NOMO-1 treated with dmso at 0.1 percent for 144 hours (cell line): Measurements from ENCODE around the gene LCN15.
A peak's percentile ranks its signal among the peaks of the same experiment; 100 is the strongest.
"Not testable (repeated sequence)": the region's sequence is repeated elsewhere in the genome, so short reads cannot be mapped to it uniquely, and the experiment has no call there.

ENCODE experiments used
- DNase-seq: peaks from one replicate; lab custom pipeline; 2025; ENCODE audit not compliant: unreplicated experiment; lab: John Stamatoyannopoulos, UW

LCN15 gene, protein sequence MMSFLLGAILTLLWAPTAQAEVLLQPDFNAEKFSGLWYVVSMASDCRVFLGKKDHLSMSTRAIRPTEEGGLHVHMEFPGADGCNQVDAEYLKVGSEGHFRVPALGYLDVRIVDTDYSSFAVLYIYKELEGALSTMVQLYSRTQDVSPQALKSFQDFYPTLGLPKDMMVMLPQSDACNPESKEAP

DNA sequence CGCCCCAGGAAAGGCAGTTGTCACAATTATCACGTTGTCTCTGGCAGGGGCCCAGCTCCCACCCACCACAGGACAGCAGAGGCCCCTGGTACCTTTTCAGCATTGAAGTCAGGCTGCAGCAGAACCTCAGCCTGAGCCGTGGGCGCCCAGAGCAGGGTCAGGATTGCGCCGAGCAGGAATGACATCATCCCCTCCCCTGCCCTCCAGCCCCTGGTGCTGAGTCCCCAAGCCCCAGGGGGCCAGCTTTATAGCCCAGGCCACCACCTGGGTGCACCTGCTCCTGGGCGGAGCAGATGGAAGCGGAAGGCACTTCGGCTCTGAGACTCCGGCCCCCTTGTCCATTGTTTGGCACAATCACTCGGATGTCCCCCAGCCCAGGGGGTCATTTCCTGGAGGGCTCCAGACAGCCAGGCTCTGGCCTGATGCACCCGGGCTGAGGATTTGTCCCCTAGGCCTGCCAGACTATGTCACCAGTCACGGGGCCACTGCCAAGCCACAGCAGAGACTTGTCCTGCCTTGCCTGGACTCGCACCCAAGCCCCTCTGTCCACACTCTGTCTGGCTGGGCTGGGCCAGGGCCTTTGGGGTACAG lies at the start of gene LCN15:
Gene LCN15 (minus strand): TSS at position 218 of the 591 bp plus-strand sequence. CDS start 30 bp downstream, at position 188.
- DNase-seq, result no peak

DNA sequence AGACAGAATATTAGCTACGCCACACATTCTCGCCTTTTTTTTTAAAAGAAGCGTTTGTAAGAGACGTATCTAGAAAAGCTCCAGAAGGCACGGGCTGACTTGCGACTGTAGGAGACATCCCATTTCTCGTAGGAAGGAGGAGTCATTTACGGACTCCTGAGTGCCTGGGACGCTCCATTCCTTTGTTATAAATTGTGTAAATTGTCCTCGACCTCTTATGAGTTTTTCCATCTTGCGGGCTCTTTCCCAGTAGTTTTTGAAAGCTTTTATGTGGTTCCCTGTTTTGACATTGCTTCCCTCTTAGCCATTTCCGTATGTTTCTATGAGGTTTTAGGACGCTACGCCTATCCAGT lies 44.5 kb upstream of the LCN15 start:
- DNase-seq, result no peak

DNA sequence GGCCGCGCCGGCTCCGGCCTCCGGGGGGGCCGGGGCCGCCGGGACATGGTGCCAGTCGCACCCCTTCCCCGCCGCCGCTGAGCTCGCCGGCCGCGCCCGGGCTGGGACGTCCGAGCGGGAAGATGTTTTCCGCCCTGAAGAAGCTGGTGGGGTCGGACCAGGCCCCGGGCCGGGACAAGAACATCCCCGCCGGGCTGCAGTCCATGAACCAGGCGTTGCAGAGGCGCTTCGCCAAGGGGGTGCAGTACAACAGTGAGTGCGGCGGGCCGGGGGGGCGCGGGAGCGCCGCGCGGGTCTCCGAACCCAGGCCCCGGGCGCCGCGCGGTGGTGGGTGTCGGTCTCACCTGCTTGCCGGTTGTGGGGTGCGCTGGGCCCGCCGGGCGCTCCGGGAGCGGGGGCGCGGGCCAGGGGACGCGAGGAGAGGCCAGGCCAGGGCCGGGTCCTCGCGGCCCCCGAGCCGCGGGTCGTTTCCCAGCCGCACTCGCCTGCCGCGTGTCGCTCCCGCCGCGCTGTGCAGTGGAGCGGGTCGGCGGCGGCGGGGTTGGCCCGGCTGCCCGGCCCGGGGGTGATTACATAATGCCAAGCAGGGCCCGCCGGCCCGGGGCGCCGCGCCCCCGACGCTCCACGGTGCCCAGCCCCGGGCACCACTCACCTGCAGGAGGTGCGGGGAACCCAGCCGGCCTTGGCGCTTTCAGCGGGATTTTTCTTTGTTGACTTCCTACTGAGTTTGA lies 43.9 kb upstream of the LCN15 start:
- no peak for DNase-seq

DNA sequence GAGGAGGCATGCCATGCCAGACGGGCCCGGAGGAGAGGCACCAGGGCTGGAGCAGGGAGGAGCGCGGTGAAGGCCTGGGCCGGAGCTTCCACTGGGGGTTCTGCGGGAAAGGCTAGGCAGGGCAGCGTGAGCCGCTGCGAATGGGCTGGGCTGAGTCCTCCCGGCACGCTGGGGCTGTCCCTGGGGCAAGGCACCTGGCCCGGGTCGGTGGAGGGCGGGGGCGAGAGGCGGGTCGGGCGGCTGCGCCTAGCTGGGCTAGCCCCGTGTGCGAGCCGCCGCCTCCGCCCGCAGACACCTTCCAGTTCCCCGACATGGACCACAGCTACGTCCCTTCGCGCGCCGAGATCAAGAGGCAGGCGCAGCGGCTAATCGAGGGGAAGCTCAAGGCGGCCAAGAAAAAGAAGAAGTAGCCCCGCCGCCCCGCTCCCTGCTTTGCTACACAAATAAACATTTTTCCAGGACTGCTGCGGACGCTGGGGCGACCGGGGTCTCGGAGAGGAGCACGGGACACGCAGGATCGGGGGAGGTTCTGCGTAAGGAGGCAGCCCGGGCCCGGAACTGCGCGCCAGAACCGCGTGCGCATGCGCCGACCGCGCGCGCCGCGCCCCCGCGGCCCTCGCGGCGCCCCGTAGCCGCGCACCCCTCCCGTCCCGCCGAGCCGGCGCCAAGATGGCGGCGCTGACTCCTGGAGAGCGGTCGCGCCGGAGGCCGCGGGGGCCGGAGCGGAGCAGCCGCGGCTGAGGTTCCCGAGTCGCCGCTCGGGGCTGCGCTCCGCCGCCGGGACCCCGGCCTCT lies 43.2 kb upstream of the LCN15 start, which contains the start of gene RABL6:
Gene RABL6 (plus strand): TSS at position 668 of the 794 bp plus-strand sequence. CDS start 249 bp downstream, outside the sequence.
- peak; percentile 83 for DNase-seq

DNA sequence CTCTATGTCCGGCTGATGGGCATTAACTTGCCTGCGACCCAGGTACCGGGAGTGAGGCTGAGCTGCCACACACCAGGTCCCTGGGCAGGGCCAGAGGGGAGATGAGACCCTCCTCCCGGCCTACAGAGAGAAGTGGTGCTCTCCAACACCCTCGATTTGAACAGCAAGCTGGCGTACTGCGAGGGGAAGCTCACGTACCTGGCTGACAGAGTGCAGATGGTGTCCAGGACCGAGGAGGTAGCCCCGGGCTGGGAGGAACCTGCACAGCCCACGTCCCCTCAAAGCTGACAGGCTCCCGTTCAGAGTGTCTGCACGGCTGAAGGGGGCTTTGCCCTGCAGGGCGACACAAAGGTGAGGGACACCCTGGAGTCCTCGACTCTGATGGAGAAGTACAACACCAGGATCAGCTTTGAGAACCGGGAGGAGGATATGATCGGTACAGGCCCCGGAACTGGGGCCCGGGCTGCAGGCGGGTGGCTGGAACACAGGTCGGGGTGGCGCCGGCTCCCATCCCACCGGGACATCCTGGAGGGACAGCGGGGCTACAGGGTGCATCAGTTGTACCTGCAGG lies 42.4 kb upstream of the LCN15 start:
- no peak for DNase-seq

DNA sequence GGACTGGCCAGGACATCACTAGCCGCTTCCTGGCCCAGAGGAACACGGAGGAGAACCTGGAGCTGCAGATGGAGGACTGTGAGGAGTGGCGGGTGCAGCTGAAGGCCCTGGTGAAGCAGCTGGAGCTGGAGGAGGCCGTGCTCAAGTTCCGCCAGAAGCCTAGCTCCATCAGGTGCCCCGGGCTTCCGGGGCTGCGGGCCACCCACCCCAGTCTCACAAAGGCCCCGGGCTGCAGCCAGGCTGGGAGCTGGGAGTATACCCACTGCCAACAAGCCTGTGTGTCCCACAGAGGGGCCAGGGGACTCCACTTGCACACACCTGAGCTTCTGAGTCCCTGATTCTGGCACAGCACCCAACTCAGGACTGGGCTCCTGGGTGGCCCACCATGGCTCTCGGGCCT lies 41.7 kb upstream of the LCN15 start:
- DNase-seq, result no peak

DNA sequence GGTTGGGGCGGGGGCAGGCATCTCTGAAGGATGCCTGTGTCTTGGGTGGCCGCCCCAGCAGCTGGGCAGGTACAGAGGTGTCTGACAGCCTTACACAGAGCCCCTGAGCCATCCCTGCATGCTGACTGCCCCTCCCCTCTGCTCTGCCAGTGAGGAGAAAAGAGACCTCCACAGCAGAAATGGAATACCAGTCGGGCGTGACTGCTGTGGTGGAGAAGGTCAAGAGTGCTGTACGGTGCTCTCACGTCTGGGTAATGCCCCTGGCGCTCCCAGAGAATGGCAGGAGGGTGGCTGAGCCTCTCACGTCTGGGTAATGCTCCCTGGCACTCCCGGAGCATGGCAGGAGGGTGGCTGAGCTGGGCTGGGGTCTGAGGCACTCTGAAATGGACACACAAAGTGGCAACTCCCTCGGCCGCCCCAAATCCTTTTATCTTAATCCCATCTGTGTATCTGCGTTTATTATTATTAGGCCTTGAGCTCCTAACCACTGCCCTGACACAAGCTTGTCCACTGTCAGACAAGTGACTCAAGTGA lies 41.0 kb upstream of the LCN15 start:
- DNase-seq, result no peak

DNA sequence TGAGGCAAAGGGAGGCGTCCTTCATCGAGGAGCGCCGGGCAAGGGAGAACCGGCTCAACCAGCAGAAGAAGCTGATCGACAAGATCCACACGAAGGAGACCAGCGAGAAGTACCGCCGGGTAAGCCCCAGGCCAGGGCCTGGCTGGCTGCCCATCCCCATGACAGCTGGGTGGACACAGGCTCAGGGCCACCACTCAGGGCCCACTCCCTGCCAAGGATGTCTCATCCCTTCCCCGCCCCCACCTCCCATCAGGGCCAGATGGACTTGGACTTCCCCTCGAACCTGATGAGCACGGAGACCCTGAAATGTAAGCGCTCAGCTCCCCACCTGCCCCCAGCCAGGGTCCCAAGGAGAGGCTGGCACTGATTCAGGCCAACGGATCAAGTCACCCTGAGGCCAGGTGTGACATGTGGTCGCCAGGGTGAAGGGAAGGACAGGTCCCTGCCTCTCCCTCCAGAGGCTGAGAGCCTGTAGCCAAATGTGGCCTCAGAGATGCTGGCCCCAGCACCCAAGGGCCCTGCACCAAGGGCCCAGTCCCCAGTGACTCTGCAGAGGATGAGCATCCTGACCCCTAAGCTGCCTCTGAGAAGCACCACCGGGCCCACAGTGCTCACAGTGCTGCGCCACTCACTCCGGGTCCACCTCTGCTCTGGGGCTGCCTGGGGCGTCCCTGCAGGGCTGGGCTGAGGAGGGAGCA lies 40.3 kb upstream of the LCN15 start:
- DNase-seq, result no peak

DNA sequence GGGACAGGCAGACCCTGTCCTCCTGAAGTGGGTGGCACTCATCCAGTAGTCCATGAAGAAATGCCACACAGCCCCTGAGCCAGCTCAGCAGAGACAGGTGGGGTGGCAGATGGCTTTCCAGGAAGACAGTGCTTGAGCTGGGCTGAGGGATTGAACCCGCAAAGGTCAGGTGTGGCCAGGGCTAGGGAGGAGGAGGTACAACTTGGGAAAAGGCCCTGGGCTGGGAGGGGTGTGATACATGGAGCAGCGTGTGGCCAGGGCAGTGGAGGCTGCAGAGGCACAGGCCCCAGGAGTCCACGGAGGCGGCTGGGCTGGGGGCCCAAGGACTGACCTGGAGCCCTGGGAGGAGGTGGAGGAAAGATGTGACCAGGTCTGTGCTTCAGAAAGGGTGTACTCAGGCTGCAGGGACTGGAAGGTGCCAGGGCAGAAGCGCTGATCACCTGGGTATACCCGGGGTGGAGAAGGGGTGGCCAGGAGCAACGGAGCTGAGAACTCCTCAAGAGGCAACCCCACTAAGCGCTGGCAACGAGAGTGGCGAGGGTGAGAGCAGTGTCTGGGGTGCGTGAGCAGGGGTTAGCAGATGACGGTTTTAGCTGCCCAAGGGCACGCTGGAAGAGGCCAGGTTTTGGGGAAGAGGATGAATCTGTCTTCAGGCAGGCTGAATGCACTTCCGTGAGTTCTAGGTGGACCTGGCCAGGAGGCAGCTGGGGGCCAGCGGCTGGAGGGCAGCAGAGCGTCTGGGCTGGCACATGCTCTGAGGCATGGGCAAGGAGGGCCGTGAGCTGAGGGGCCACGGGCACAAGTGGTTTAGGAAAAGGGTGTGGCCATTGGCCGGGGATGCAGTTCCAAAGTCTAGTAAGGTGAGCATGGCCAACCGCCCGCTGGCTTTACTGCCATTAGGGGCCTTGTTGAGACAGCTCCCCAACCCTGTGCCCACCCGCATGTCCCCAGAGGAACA lies 39.5 kb upstream of the LCN15 start:
- DNase-seq, result no peak

DNA sequence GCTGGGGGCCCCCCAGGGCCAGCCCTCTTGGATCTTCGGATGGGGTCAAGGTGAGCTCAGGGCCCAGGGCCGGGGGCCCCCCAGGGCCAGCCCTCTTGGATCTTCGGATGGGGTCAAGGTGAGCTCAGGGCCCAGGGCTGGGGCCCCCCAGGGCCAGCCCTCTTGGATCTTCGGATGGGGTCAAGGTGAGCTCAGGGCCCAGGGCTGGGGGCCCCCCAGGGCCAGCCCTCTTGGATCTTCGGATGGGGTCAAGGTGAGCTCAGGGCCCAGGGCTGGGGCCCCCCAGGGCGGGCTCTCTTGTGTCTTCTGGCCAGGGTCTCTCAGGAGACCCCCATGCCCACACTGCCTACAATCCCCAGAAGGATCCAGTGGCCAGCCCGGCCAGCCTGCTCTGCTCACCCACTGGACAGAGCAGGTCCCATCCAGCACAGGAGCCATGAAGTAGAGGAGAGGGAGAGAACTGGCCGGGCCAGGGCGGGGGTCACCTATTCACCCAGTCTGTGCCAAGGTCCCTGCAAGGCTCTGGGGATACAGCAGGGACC lies 38.8 kb upstream of the LCN15 start:
- DNase-seq, result not testable (repeated sequence)

DNA sequence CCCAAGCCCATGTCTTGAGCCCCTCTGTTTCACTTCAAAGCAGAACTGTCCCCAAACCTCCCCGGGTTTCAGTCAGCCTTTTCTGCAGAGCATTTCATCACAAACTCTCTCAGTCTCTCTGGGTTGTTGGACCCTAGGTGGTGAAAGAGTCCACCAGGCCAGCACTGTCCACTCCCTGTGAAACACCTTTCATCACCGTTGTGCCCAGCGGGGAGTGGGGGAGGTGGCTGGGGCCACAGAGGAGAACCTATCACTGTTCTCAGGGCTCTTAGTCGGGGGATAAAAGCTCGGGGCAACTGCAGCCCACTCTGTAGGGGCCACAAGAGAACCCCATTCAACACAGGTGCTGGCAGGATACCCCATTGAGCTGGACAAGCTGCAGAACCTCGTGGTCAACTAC lies 38.0 kb upstream of the LCN15 start:
- DNase-seq, result no peak

DNA sequence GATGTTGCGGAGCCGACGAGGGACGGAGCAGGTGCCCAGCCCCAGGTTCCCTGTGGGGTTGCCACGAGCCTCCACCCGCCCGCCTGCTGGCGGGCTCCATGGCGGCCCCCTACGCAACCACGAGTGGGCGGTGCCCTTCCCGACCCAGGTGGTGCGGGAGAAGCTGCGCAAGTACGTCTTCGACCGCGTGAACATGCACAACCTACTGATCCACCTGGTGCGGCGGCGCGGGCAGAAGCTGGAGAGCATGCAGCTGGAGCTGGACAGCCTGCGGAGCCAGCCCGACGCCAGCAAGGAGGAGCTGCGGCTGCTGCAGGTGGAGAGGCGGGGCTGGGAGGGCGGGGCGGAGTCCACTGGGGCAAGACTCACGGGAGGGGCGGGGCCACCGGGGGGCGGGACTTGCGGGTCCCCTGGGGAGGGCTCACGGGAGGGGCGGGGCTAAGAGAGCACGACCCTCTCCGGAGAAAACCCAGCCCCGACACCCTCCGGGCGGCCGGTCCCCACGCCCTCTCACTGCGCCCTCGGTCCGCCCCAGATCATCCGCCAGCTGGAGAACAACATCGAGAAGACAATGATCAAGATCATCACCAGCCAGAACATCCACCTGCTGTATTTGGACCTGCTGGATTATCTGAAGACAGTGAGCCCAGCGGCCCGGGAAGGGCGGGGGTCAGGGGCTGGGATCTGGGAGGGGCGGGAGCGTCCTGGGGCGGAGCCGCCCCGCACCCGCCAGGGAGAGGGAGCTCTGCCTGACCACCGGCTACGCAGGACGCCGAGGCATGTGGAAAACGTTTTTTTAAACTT lies 35.7 kb upstream of the LCN15 start:
- peak; percentile 65 for DNase-seq

DNA sequence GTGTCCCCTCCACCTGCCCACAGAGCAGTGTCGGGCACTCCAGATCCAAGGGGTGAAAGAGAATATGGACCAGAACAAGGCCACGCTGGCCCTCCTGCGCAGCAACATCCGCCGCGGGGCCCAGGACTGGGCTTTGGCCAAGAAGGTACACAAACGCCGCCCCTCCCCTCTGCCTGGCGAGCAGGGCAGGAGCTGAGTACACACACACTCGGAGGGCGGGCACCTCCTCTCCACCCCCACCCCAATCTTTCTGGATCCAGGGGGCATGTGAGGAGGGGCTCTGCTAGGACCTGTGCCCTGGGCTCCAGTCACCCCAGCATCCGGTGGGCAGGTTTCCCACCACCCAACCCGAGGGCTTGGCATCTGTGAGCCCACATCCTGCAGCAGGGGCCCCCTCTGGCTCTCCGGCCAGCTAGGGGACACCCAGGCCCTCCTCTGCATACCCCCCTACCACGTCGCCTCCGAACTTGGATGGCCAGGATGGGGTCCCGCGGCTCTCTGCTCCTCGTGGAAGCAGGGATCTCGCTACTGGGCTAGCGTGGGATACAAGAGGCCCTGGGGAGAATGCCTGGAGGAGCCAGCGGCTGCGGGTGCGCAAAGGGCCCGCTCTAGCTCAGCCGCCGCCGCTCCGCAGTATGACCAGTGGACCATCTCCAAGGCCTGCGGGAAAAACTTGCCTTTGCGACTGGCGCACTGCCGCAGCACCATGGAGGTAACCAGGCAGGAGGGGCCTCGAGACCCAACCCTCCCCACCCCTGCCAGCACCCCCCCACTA lies 34.9 kb upstream of the LCN15 start:
- no peak for DNase-seq

DNA sequence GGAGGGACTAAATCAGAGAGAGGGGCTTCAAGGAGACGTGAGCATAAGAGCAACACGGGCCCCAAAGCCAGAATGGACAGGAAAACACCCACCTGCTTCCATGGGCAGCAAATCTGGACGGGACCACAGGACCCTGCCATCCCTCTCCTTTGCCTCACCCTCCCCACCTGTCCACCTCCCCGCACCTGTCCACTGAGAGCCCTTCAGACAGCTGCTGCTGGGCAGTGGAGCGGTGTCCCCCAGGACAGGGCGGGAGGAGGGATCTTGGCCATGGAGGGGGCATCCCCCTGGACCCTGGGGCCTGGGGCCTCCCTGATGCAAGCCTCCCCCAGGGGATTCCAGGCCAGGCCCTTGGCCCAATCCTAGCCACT lies 34.4 kb upstream of the LCN15 start:
- no peak for DNase-seq

DNA sequence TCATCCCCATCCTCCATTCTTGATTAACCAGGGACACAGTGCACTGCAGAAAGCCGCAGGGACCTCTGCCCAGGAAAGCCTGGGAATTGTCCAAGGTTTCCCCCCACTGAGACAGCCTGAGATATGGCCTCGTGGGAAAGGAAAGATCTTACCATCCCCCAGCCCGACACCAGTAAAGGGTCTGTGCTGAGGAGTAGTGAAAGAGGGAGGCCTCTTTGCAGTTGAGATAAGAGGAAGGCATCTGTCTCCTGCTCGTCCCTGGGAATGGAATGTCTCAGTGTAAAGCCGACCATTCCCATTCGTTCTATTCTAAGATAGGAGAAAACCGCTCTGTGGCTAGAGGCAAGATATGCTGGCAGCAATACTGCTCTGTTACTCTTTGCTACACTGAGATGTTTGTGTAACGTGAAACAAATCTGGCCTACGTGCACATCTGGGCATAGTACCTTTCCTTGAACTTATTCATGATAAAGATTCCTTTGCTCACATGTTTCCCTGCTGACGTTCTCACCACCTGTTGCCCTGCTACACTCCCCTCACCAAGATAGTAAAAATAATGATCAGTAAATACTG lies 32.5 kb upstream of the LCN15 start:
- DNase-seq, result not testable (repeated sequence)

DNA sequence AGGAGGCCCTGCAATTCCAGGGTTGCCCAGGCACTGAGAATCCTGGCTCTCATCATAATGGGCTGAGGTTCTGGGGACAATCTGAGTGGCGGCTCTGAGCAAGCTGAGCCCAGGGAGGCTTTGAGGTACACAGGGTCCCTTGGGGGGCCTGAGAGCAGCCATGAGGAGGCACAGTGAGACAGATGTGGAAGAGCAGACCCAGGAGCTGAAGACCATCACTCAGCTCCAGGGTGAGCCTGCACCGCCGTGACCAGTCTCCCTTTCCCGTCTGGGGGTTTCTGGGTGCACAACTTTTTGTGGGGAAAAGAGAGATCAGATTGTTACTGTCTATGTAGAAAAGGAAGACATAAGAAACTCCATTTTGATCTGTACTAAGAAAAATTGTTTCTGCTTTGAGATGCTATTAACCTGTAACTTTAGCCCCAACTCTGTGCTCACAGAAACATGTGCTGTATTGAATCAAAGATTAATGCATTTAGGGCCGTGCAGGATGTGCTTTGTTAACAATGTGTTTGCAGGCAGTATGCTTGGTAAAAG lies 32.0 kb upstream of the LCN15 start, which contains the start of gene CCDC183:
Gene CCDC183 (plus strand): TSS at position 101 of the 537 bp plus-strand sequence. CDS start 60 bp downstream, at position 161.
- no peak for DNase-seq

DNA sequence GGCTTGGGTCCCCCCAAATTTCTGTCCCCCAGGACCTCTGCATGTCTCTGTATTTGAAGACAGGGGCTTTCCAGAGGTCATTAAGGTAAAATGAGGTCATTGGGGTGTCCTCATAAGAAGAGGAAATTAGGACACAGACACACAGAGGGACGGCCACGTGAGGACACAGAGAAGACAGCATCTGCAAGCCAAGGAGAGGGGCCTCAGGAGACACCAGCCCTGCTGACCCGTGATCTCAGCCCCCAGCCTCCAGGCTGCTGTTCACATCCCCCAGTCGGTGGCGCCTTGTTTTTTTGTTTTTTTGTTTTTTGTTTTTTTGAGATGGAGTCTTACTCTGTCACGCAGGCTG lies 30.7 kb upstream of the LCN15 start:
- no peak for DNase-seq
